Activated T-cell treated with anti-CD3 and anti-CD28 coated beads, Interleukin-2, amount 50 U/mL, for 48 hours (primary cell): ENCODE data around the gene BPGM.
"Not testable (repeated sequence)": the region's sequence is repeated elsewhere in the genome, so short reads cannot be mapped to it uniquely, and the experiment has no call there.

Source experiments
- DNase-seq, 2 experiments: peaks; one replicate each; pipeline ENCODE4 v3.0.0-alpha.2; 2020

BPGM gene

DNA sequence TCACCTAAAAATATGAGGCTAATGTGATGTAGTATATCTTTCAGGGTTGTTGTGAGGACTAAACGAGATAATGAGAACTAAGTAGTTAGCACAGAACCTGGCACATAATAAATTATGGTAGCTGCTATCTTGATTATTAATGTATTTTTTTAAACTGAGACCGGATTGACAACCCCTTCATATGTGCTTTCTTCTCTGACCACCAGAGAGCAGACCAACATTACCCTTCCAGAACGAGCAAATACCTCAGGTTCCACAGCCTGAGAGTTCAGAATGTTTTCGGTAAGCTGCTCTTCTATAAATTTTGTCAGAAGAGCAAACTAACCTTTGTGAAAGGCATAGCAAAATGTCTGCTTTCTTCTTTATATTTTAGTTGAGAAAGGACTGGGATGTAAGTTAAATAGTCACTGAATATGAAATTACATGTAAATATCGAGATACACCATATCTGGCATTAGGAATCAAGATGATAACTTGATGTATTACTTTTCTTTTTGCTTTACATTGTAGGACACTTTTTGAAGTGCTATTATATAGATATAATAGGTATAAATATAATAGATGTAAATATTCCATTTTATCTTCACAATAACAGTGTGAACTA lies 13.6 kb upstream of the BPGM start:
- no peak for DNase-seq

DNA sequence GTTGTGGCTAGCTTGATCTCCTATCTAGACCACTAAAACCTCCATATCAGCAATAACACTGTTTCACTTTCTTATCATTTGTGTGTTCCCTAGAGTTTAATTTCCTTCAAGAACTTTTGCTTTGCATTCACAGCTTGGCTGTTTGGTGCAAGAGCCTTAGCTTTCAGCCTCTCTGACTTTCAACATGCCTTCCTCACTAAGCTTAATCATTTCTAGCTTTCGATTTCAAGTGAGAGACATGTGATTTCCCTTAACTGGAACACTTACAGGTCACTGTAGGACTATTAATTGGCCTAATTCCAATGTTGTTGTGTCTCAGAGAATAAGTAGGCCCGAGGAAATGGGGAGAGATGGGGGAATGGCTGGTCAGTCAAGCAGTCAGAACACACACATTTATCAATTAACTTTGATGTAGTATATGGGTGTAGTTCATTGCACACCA lies 10.6 kb upstream of the BPGM start:
- no peak for DNase-seq

DNA sequence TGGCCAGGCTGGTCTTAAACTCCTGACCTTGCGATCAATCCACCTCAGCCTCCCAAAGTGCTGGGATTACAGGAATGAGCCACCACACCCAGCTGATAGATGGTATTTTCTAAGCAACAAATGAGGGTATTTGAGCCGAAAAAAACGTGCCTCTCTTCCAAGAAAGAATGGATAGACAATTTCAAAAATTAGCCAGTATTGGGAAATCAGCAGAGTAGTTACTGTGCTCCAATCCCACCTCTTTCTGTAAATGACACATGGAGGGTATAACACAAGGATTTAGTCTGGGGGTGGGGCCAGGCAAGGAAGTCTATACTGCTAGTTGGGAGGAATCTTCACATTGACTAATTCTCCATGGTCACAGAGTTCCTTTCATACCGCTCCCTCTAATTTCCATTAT lies 9.2 kb upstream of the BPGM start:
- no peak for DNase-seq

DNA sequence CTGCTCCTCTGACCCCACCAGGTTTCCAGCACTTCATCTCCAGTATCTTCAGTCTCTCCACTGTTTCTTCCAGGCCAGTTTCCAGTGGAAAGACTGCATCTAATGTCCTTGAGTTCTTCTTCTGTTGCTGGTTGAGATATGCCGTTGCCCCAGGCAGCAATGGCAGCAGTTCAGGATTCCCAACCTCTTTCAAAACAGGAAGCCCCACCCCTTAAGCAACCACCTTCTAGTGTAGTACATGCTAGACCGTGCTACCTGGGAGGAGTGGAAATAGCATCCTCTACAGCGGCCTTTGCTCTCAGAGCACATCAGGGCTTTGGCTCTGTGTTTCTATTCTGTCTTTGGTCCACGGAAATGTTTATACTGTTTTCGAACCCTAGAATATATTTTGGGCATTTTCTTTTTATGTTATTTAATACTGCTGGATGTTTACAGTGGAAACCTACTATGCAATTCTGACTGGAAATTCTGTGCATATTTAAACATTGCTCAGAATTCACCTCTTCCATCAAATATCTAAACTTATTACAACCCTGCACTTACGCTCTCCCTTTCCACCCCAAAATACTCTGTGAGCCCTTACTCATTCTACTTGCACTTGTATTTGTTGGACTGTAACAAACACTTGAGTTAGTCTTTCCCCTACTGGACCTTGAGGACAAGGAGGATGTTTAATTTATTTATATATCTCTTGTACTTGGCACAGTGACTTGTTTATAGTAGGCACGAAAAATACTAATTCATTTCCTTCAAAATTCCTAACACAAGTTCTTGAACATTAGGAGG lies 8.5 kb upstream of the BPGM start:
- no peak for DNase-seq

DNA sequence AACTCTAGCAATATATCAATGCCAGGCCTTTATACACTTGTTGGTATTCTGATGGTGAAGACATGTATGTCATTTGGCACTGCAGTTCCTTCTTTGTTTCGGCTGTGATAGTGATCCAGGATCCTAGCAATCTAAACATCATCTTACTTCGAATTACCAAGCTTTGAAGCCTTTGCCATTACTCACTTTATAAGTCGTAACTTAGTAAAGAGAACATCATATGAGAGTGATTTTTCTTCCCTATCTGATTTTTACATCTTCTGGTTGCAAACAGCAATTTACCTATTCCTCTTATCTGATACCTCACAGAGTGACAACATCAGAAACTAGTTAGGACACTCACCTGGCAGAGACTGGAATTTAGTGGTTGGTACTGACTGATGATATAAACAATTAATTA lies 7.6 kb upstream of the BPGM start:
- DNase-seq, result no peak

DNA sequence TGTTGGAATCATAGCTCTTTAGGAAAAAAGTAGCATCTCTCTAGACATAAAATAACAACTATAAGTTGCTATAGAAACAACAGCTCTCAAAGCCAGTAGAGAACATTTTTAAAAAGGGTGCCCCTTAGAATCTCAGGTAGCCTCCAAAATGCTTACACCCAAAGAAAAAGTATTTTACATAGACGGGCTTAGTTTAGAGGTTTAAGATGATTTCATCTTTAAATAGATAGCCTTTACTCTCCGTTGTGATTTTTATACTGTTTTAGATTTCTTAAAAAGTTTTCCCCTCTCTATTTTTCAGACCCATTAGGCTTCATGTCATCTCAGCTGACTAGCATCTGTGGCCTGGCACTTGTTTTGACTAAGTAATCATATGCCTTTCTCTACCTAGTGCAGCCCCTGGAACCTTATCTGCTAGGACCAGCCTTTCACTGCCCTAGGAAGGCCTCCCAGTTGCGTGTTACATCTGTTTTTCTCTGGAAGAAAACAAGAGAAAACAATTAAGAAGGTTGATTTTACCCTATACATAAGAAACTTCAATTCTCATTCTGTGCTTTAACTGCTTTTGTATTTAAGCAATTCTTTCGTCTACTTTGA lies 6.9 kb upstream of the BPGM start:
- no peak for DNase-seq

DNA sequence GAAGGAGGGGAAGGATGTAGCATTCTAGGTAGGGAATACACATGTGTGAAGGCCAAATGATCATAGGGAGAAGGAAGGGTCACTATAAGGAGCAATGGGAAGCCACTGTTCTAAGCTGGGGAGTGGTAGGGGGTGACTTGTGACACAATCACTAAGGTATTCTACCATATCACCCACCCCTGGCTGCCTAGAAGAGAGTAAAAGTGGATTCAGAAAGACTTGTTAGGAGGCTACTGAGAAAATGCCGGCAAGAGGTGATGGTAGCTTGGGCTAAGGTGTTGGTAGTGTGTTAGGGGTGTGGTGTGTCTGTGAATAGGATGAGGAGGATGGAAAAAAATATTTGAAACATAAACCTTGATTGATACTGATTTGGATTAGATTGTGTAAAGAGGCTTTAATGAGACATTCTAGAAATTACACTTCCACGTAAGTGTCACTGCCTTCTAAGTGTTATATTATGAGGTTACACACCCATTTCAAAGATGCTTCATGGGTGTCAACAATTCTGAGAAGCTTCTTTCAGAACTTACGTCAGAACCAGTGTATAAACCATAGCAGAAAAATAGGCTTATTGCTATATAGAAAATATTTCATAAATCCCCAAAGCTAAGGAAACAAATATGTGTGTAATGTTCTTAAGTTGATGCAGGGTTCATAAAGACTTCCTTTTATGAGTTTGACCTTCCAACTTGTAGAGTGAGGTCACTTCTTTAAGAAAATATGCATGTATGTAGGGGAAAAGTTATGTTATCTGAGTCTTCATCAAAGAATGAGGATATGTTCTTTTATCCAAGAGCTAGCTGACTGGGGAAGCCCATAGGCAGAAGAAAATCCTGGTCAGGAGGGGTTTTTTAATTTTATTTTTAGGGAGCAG lies 5.6 kb upstream of the BPGM start:
- DNase-seq, result no peak

DNA sequence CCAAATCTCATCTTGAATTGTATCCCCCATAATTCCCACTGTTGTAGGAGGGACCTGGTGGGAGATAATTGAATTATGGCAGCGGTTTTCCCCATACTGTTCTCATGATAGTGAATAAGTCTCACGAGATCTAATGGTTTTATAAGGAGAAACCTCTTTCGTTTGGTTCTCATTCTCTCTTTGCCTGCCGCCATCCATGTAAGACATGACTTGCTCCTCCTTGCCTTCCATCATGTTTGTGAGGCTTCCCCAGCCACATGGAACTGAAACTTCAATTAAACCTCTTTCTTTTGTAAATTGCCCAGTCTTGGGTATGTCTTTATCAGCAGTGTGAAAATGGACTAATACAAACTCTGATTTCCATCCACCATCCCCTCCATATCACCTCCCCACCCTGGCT lies 4.7 kb upstream of the BPGM start:
- not testable (repeated sequence) for DNase-seq

DNA sequence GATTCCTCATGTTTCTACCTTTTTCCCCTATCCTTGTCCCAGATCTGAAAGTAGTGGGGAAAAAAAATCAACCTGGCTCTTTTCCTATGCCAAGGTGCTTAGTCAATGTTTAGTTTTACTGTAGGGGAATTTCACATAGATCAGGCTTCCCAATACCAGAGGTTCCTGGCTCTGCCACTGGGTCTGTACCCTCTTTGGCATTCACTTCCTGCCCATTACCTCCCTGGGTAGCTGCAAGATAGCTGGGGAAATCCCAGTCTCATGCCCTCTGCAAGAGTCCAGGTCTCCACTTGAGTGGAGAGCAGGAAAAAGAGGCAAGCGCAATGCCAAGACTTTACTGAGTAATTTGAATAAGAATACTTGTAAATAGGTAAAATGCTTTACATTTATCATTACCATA lies 3.5 kb upstream of the BPGM start:
- DNase-seq, result no peak

DNA sequence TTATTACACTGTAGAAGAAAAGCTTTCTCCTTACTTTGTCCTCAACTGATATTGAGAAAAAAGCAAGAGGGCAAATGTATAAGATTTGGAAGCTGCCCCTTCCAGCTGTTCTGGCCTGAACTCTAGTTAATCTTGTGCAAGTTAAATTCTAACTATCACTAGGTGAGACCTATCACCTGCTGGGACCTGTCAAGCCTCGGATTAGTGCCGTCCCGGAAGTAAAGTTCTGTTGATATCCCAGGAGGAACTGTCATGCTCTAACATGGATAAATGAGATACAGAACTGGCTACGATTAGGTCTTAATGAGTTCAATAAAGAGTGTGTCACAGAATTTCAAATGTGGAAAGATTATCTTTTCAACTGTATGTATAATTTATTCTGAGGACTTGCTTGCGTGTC lies 1.2 kb upstream of the BPGM start:
- no peak for DNase-seq

DNA sequence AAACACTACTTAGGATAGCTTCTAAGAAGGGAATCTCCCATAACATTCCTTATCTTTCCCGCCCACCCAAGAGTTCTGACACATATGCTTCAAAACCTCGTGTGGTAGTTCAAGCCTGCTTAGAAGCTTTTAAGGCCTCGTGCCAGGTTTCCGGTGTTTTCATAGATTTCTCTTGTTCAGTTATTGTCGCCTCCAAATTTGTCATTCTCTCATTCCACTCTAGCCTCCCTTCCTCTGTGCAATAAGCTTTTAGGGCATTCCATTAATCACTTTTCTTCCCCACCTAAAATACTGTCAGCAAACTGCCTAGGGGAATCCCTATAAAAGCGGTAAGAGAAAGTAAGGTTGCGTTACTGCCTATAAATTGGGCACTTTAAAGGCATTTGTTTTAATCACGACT lies 718 bp upstream of the BPGM start:
- DNase-seq, result no peak

DNA sequence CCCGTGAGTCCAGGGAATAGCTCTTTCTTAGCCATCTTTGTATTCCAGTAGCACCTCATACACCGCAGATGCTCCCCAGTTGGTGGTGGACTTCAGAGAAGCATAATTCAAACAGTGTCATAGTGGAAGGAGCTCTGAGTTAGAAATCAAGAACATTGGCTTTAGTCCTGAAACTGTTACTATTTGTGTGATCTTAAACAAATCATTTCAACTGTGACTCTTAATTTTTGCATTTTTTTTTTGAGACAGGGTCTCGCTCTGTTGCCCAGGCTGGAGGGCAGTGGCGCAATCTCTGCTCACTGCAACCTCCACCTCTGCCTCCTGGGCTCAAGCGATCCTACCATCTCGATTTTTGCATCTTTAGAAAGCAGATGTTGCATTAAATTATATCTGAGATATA lies 1.8 kb downstream of the BPGM start:
- DNase-seq, result no peak

DNA sequence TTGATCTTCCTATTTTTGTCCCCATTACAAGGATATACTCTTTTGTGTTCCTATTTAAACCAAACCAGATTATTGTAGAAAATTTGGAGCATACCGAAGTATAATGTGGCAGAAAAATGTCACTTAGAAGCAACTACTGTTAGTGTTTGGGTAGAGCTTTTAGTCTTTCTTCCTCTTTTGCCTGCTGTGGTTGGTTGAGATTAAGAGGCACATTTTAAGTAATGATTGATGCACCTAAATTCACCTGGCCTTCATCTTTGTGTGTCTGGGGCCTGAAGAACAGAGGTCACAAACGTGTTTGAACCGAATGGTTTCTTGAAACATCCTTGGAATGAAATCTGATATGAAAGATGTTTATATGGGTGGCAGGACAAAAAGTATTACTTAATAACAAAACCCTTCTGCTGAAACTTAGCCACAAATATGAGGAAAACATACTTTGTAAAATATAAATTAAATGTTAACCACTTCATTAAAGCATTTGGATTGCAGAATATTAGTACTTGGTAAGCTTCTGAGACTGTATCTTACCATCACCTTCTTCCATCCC lies 2.6 kb downstream of the BPGM start:
- DNase-seq, result no peak

DNA sequence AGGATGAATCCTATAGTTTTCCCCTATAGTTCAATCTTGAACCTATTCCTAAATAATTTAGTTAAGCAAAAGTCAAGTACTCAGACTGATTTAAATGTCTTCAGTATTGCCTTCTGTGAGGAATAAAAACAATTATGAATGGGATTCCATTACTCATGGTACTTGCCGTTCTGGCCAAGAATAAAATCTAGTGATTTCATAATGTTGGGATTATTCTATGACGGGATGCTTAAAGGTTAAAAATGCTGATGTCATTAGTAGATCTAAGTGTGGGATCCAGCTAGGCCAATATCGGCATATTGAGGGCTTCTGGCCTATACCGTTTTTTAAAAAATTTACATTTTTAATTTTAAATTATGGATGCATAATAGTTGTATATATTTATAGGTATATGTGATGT lies 5.3 kb downstream of the BPGM start:
- no peak for DNase-seq

DNA sequence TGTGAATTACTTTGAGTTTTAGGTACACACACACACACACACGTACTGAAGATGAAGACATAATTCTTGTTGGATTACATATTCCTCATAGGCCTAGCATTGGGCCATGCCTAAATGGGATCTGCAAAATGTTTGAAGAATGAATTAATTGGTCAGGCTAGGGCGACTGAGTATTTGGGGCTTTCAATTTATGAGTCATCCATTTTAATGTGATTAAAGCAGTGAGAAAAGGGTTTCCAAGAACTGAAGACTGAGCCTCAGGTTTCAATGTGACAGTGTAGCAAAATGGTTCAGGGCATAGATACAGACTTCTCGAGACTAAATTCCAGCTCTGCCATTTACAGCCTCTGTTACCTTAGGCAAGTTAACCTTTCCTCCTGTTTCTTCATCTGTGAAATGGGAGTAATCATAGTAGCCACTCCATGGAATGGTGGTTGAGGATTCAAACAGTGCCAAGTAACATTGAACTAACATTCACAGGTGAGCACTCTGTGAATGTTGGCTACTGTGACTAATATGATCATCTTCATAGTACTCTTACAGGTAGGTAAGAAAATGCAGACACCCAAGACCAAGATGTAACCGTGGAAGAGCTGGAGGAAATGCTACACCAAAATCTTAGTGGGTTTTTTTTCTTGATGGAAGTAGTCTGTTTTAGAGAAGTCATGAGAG lies 7.6 kb downstream of the BPGM start:
- DNase-seq, result no peak

DNA sequence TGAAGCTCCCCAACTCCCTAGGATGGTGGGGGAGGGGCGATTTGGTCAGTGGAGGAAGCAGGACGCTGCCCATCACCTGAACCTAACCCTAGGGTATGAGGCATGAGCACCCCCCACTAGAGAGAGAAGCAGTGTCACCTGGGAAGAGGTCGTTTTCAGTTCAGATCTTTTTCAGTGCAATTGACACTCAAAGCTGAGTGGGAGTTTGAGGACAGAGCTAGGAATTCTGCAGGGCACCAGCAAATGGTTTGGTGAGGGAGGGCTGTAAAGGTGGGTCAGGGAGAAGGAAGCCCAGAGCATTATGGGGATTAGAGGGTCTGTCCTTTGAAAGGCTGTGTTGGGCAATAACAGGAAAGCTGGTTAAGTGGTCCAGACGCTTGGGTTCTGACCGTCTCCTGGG lies 10.9 kb downstream of the BPGM start:
- DNase-seq, result no peak

DNA sequence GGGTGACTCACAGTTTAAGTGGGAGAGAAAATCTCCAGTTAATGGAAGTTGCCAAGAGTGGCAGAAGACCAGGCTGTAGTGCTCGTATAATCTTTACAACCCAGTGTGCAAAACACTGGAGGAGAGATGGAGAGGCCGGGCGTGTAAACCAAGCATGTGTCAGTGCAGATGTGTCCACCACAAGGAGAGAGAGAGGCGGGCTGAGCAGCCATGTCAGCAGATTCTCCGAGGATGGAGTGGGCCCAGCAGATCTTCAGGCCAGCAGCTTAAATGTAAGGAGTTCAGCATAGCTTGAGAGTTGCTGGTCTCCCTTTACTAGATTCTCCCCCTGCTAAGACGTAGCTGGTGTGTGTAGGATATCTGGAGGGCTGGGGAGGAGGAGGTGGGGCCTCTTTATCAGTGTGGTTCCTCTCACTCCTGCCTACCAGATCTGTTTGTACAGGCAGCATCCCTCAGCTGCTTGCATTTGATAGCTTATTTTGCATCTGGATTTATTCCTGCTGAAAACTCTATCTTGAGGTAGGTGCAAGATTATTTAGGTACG lies 13.7 kb downstream of the BPGM start:
- DNase-seq, result no peak

DNA sequence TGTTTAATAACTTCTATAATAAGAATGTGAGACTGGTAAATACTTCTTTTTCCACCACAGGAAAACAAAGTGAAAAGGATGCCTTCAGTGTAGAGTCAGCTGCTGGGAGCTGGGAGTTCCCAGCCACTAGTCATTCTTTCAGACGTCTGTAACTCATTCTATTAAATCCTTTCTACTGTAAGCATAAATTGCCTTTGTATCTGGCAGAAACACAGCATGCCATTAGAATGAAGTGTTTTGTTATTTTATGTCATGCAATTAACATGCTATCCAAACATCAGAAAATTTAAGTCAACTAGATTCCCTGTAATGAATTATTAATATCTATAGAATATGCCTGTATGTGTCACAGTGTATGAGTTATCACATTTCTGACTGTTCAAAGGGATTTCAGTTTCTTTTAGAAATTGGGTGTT lies 14.3 kb downstream of the BPGM start:
- no peak for DNase-seq

DNA sequence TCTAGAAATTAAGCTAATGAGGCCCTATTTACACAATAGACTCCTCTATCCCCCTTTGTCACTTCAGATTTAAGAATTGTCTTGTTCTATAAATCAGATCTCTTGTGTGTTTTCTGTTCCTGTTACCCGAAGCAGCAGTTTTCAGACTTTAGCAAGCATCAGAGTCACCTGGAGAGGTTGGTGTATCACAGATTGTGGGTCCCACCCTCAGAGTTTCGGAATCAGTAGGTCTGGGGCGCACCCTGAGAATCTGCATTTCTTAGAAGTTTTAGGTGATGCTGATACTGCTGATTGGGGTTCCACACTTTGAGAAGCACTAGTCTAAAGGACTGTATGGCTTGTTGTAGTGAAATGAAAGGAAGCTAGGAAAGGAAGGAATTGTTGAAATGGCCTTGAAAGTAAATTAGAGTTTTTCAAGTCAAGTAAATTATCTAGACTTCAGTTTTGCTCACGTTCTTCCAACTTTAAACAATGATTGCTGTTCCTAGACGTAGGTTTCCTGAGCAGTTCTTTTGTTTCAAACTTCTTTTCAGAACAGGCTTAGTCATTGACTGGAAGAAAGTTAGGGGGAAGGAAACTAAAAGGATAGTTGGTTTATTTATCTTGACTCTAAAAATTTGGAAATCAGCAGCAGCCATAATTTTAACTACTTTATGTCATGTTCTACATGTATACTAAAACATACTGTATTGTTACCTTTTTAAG lies 15.7 kb downstream of the BPGM start:
- no peak for DNase-seq

DNA sequence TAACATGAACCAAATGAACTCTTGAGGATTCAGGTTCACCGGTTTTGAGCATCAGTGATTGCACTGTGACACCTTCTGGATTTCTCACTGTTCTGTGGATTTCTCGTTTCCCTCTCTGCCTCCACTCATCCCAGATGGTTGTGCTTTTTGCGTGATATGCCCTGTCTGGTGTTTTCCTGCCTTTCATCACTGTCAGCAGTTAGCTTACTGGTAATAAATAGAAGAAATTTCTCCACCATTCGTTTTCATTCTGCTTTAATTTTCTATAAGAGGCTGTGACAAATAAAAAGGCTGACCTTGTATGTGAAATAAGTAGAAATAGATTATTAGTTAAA lies 16.2 kb downstream of the BPGM start:
- no peak for DNase-seq

DNA sequence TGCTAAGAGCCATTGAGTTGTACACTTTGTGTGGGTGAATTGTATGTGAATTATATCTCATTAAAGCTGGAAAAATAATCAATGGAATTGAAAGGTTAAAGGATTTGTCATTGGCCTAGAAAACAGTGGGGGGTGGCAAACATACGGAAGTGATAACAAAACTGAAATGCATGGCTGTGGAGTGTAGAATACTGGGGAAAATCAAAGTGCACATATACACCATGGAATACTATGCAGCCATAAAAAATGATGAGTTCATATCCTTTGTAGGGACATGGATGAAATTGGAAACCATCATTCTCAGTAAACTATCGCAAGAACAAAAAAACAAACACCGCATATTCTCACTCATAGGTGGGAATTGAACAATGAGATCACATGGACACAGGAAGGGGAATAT lies 18.4 kb downstream of the BPGM start:
- not testable (repeated sequence) for DNase-seq

DNA sequence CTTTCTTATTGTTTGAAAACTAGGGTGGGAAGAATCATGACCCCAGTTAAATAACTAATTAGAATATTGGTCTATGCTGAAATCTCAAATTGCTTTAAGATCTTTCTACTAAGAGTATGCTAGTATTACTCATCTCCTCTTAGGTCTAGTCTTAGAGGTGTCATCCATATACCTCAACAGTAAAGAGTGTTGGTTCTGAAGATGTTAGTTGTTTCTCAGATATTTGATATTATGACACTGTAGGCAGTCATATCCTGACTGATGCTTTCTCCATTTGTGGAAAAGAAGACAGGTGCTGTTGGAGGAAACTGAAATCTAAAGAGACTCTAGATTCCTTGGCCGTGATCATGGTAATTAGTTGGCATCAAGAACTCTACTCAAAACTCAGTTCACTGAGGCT lies 21.2 kb downstream of the BPGM start:
- DNase-seq, result no peak
